GM23248 (cell line): Measurements from ENCODE around the gene TTLL1.

Experiments used
- EZH2 ChIP-seq: fragments of 200-600 bp; sonication (generic); IDR thresholded peaks from 2 replicates; pipeline ENCODE4 v1.6.1; 2018; ENCODE audit warnings: antibody characterized with exemption, mild to moderate bottlenecking; ENCODE audit not compliant: insufficient read depth, poor library complexity, severe bottlenecking
- EZH2phosphoT487 ChIP-seq: fragments of 200-600 bp; sonication (generic); IDR thresholded peaks from 2 replicates; pipeline ENCODE4 v1.6.1; 2018; ENCODE audit warnings: antibody characterized with exemption, moderate library complexity, mild to moderate bottlenecking, low read depth; ENCODE audit not compliant: insufficient read depth

- no peak for TF ChIP-seq EZH2
- no peak for TF ChIP-seq EZH2phosphoT487
These were observed 49.4 kb downstream of the TTLL1 start for GRCh38 chr22:43039800-43040199.
